Sigmoid colon (tissue), 7 donors: ENCODE results near the gene CAPN2. TPM values are rescaled to one million over a fixed set of nuclear protein-coding genes. Genes with fewer than 3 reads are reported as not detected.

Source experiments
- DNase-seq: peaks from one replicate; pipeline ENCODE4 v3.0.0-alpha.2; 2019
- H3K27ac ChIP-seq, 4 donors: fragments of 200-600 bp; sonication (generic); one replicate each; pipeline ENCODE4 v1.5.1; 2016 to 2019; ENCODE audit warnings: mild to moderate bottlenecking in 1 of 4
- H3K27me3 ChIP-seq, 3 donors: fragments of 200-600 bp; sonication (generic); one replicate each; pipeline ENCODE4 v1.5.1; 2019; ENCODE audit warnings: mild to moderate bottlenecking in 1 of 3
- H3K36me3 ChIP-seq, 4 donors: fragments of 200-600 bp; sonication (generic); one replicate each; pipeline ENCODE4 v1.5.1; 2016 to 2019
- H3K4me1 ChIP-seq, 4 donors: fragments of 200-600 bp; sonication (generic); one replicate each; pipeline ENCODE4 v1.5.1; 2017 to 2019
- H3K4me3 ChIP-seq, 4 donors: fragments of 200-600 bp; sonication (generic); one replicate each; pipeline ENCODE4 v1.5.1; 2017 to 2019; ENCODE audit warnings: mild to moderate bottlenecking in 2 of 4, moderate library complexity in 1 of 4
- H3K9me3 ChIP-seq, 4 donors: fragments of 200-600 bp in 3 of 4; sonication (generic) in 3 of 4; one replicate each; pipeline versions ENCODE4 v1.5.1 to v1.6.1; 2013 to 2019
- CTCF ChIP-seq, 4 experiments: fragments of 450-650 bp in 3 of 4; fragments of 200-600 bp in 1 of 4; IDR thresholded peaks; one replicate each; pipeline ENCODE4 v1.5.1; 2016 to 2019; ENCODE audit warnings: antibody characterized with exemption in 4 of 4, mild to moderate bottlenecking in 3 of 4, moderate library complexity in 2 of 4
- EP300 ChIP-seq, 4 donors: sonication (generic); formaldehyde crosslinking; IDR thresholded peaks; one replicate each; pipeline ENCODE4 v1.6.1; 2017; ENCODE audit warnings: antibody characterized with exemption in 4 of 4
- POLR2A ChIP-seq, 2 donors: fragments of 450-650 bp; IDR thresholded peaks; one replicate each; pipeline ENCODE4 v1.6.1; 2016; ENCODE audit warnings: antibody characterized with exemption in 2 of 2, mild to moderate bottlenecking in 2 of 2, moderate library complexity in 2 of 2
- POLR2AphosphoS5 ChIP-seq, 4 donors: sonication (generic); formaldehyde crosslinking; IDR thresholded peaks; one replicate each; pipeline ENCODE4 v1.6.1; 2017; ENCODE audit warnings: antibody characterized with exemption in 4 of 4
- WGBS, 2 donors: extraction: QIAGEN DNeasy Blood & Tissue Kit; methylation state at CpG; one replicate each; pipeline ENCODE4 v1.1.7; 2013; 5-methylcytosine and 5-hydroxymethylcytosine counted together
- intact Hi-C: fragments of 100-400 bp; cut with DNase I; formaldehyde crosslinking; loops from one replicate; pipeline ENCODE4 v1.15.1; 2023
- polyA plus RNA-seq, 3 donors: library from polyadenylated mRNA; stranded (reverse); fragments of 200-250 nt; gene quantifications; one replicate each; pipeline ENCODE4 v1.2.3, GENCODE V29; 2013
- total RNA-seq, 4 donors: library from RNA; depleted of rRNA; stranded (reverse); fragments of >200 nt; gene quantifications; one replicate each; pipeline ENCODE4 v1.1.0, GENCODE V29; 2016
- donor health status: healthy with polysubstance abuse.
- donor health status: Bipolar disorder and iron deficiency.
- donor health status: healthy.

The CAPN2 gene
- total and polyA plus RNA-seq, 7 donors, result 67.3 to 266 (median 135) TPM

DNA sequence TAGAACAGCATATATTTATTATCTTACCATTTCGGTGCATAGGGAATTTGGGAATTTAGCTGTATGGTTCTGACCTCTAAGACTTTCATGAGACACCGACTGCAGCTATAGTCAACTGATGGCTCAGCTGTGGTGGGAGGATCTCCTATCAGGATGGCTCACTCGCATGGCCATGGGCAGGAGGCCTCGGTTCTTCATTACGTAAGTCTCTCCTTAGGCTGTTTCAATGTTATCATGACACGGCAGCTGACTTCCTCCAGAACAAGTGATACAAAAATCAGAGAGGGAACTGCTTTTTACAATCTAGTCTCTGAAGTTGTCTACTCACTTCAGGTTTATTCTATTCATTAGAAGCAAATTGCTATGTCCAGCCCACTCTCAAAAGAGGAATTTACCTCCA lies 33.5 kb upstream of the CAPN2 start:
- Histone ChIP-seq H3K9me3 (no peaks in the 10 kb centered on the region), H3K27ac (no peak overlapping the region), H3K4me3 (no peak overlapping the region), H3K36me3 (no peaks in the 10 kb centered on the region), H3K27me3 (peaks cover 0 to 3% (median 0%) of the 10 kb centered on the region in 3 donors), H3K4me1 (no peaks in the 10 kb centered on the region)
- TF ChIP-seq CTCF (IDR thresholded peaks at IDR 0.05), result no peak
- WGBS, 2 donors, result 70 to 91% methylated on average over 6 of the region's 6 CpGs
- intact Hi-C loops, result no loop called here
- no peak for DNase-seq

DNA sequence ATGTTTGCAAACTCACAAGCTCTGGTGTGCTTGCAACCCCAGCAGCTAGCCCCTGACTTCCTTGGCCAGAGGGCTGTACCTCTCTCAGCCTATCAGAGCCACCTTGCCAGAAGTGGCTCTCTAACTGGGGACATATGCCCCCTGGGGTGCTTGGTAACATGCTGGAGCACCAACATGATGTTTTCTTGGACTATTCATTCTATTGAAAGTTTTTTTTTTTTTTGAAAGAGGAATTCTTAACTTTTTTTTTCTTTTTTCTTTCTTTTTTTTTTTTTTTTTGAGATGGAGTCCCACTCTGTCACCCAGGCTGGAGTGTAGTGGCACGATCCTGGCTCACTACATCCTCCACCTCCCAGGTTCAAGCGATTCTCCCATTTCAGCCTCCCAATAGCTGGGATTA lies 32.2 kb upstream of the CAPN2 start:
- 89 to 99% methylated on average over 2 of the region's 2 CpGs for WGBS, 2 donors

DNA sequence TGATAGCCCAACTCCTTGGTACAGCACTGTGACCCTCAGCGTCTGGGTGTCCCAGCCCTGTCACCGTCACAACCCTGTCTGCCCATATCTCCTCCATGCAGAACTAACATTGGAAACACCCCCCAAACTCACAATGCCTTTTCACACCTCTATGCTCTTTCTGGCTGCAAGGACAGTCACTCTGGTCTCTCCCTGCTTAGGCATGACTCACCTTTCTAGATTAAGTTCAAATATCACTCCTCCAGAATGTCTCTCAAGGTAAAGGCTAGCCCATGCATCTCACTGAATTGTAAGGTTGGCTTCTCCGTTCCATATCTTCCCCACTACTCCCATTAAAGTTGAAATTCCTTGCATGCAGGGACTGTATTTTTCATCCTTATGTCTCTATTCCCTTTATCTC lies 29.8 kb upstream of the CAPN2 start:
- TF ChIP-seq POLR2A (IDR thresholded peaks at IDR 0.05) (no peak), POLR2AphosphoS5 (IDR thresholded peaks at IDR 0.05) (no peak), EP300 (IDR thresholded peaks at IDR 0.05) (no peak), CTCF (IDR thresholded peaks at IDR 0.05) (no peak)
- intact Hi-C loops, result loop anchor here (10.0 kb wide), 1 partner anchor 888 kb away; no protein-coding TSS in a partner anchor
- H3K27me3 ChIP-seq, result peaks cover 0 to 3% (median 0%) of the 10 kb centered on the region in 3 donors
- H3K27ac ChIP-seq, result no peak overlapping the region
- no peaks in the 10 kb centered on the region for H3K9me3 ChIP-seq
- H3K4me1 ChIP-seq, result no peaks in the 10 kb centered on the region
- no peaks in the 10 kb centered on the region for H3K36me3 ChIP-seq
- whole genome bisulfite sequencing, 2 donors, result 92 to 93% methylated on average over 3 of the region's 3 CpGs
- no peak overlapping the region for H3K4me3 ChIP-seq
- no peak for DNase-seq

More for the DNA sequence above, 32.2 kb upstream of the CAPN2 start:
- H3K4me1 ChIP-seq, result no peaks in the 10 kb centered on the region
- DNase-seq, result no peak
- no peak overlapping the region for H3K27ac ChIP-seq
- H3K36me3 ChIP-seq, result no peaks in the 10 kb centered on the region
- H3K4me3 ChIP-seq, result no peak overlapping the region
- peaks cover 0 to 3% (median 0%) of the 10 kb centered on the region in 3 donors for H3K27me3 ChIP-seq
- intact Hi-C loops, result loop anchor here (10.0 kb wide), 1 partner anchor 885 kb away; no protein-coding TSS in a partner anchor
- H3K9me3 ChIP-seq, result no peaks in the 10 kb centered on the region
- TF ChIP-seq CTCF (IDR thresholded peaks at IDR 0.05), result no peak
- no peak for TF ChIP-seq POLR2AphosphoS5 (IDR thresholded peaks at IDR 0.05)
- no peak for TF ChIP-seq EP300 (IDR thresholded peaks at IDR 0.05)
- TF ChIP-seq POLR2A (IDR thresholded peaks at IDR 0.05), result no peak

DNA sequence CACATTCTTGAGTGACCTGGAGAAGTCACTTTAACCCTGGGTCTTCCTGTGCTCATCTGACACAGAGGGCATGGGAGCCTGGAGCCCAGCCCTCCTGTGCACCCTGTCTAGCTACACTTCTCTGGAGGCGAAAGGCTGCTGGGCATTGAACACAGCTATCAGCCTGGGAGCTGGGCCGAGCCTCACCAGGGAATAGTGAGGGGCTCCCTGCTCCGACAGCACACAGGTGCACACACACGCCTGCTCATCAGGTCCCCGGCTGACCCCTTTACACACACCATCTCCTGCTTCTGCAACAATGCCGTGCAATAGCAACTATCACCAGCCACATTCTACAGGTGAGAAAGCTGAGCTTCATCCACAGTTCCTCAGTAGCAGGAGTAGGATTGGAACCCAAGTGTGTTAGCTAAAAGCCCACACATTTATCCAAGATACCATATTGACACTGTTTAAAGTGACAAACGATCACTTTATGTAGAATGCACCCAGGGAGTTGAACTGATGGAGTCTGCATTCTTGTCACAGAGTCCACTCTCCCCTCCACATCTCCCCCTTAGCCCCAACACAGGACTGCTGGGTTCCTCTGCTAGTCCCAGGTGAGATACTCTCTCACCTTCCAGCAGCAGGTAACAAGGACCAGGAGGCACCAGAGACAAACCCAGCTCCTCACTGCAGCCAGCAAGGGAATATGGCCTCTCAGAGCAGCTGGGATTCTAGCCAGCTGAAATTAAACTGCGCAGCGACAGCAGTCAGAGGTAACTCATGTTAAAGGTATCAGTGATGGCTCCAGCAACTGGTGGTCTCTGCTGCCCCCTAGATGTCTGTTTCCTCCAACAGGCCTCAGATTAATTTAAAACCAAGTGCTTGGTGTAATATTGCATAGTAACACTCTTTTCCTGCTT lies 28.5 kb upstream of the CAPN2 start:
- Histone ChIP-seq H3K4me3 (no peak overlapping the region), H3K9me3 (no peaks in the 10 kb centered on the region), H3K36me3 (no peaks in the 10 kb centered on the region), H3K27ac (no peak overlapping the region), H3K4me1 (no peaks in the 10 kb centered on the region), H3K27me3 (peaks cover 0 to 3% (median 0%) of the 10 kb centered on the region in 3 donors)
- DNase-seq, result no peak
- 66 to 70% methylated on average over 9 of the region's 9 CpGs for WGBS, 2 donors
- TF ChIP-seq CTCF (IDR thresholded peaks at IDR 0.05) (peak; percentile 16 to 68 (median 52)), EP300 (IDR thresholded peaks at IDR 0.05) (no peak)
- intact Hi-C loops, result loop anchor here (1.0 to 10.0 kb wide), 2 partner anchors 551 to 889 kb away; no protein-coding TSS in a partner anchor
